ENCODE measurements around the gene EVC2. TPM values are rescaled to one million over a fixed set of nuclear protein-coding genes. Genes with fewer than 3 reads are reported as not detected.

EVC2 gene
- total and polyA plus RNA-seq, 2 donors (not counting 1 experiment from before 2014, with no cell fraction given): 1.1 TPM; not detected in 1

DNA sequence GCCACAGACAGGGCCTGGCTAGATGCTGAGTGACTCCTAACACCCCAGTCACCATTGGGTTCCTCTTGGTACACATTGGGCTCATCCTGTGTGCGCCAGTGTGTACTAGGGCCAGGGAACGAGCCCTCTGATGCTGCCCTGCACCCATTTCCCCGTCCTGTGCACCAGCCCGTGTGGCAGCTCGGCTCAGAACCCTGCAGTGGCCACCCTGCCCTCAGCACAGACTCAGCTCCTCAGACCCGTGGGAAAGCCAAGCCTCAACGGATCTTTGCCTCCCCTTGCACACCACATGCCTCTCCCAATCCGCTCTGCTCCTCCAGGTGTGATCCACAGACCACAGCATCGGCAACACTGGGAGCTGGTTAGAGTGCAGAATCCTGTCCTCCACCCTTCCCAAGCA is 41.2 kb upstream of the EVC2 start:
- Histone ChIP-seq H3K27me3 (replicated peaks in 1 of 4; ENCODE audit: control extremely low read depth in 1 of 4, control insufficient read depth in 3 of 4, insufficient read depth in 4 of 4, low read length in 3 of 4) (no peaks in the 10 kb centered on the region), H4K20me1 (ENCODE audit: control insufficient read depth, insufficient read depth, low read length, poor library complexity, severe bottlenecking) (no peaks in the 10 kb centered on the region), H3K4me3 (ENCODE audit: control extremely low read depth in 1 of 5, extremely low read depth in 1 of 5, insufficient read depth in 1 of 5, low read depth in 2 of 5, low read length in 4 of 5) (no peak overlapping the region), H2AFZ (ENCODE audit: insufficient read depth, low read depth, low read length, poor library complexity, severe bottlenecking) (no peak overlapping the region), H3K9ac (ENCODE audit: low read length) (no peak overlapping the region), H3K36me3 (replicated peaks in 1 of 2; ENCODE audit: control extremely low read depth in 1 of 2, control insufficient read depth in 1 of 2, extremely low read depth in 1 of 2, insufficient read depth in 2 of 2, low read length in 1 of 2) (no peaks in the 10 kb centered on the region), H3K9me3 (ENCODE audit: control extremely low read depth in 1 of 3, control insufficient read depth in 2 of 3, insufficient read depth in 1 of 3, low read length in 2 of 3) (peaks cover 0 to 13% (median 0%) of the 10 kb centered on the region in 3 donors), H3K79me2 (ENCODE audit: control insufficient read depth, insufficient read depth, low read length) (no peaks in the 10 kb centered on the region), H3K4me2 (replicated peaks; ENCODE audit: low read depth, low read length, poor library complexity, severe bottlenecking) (no peak overlapping the region), H3K4me1 (ENCODE audit: control insufficient read depth in 2 of 2, insufficient read depth in 2 of 2, low read length in 2 of 2) (no peaks in the 10 kb centered on the region), H3K27ac (ENCODE audit: low read length in 2 of 2) (no peak overlapping the region)
- ATAC-seq (ENCODE audit: low read depth) (no peak), DNase-seq (no peak)
- no peak for TF ChIP-seq EZH2 (IDR thresholded peaks at IDR 0.05; ENCODE audit: borderline replicate concordance, insufficient read depth, low read depth, low read length, poor library complexity, severe bottlenecking)
- TF ChIP-seq, protein P1, sequence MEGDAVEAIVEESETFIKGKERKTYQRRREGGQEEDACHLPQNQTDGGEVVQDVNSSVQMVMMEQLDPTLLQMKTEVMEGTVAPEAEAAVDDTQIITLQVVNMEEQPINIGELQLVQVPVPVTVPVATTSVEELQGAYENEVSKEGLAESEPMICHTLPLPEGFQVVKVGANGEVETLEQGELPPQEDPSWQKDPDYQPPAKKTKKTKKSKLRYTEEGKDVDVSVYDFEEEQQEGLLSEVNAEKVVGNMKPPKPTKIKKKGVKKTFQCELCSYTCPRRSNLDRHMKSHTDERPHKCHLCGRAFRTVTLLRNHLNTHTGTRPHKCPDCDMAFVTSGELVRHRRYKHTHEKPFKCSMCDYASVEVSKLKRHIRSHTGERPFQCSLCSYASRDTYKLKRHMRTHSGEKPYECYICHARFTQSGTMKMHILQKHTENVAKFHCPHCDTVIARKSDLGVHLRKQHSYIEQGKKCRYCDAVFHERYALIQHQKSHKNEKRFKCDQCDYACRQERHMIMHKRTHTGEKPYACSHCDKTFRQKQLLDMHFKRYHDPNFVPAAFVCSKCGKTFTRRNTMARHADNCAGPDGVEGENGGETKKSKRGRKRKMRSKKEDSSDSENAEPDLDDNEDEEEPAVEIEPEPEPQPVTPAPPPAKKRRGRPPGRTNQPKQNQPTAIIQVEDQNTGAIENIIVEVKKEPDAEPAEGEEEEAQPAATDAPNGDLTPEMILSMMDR (IDR thresholded peaks at IDR 0.05): no peak
- Mint-ChIP-seq H3K4me3 (no peak overlapping the region), H3K27ac (no peak overlapping the region), H3K4me1 (no peaks in the 10 kb centered on the region), H3K27me3 (no peaks in the 10 kb centered on the region), H3K9me3 (ENCODE audit: insufficient read depth) (no peaks in the 10 kb centered on the region)
- WGBS (ENCODE audit: insufficient coverage): 90% methylated on average over 9 of the region's 9 CpGs
- intact Hi-C loops (cut with micrococcal nuclease): no loop called here
- POLR2A ChIA-PET: no interaction called here
- CTCF ChIA-PET: no interaction called here

DNA sequence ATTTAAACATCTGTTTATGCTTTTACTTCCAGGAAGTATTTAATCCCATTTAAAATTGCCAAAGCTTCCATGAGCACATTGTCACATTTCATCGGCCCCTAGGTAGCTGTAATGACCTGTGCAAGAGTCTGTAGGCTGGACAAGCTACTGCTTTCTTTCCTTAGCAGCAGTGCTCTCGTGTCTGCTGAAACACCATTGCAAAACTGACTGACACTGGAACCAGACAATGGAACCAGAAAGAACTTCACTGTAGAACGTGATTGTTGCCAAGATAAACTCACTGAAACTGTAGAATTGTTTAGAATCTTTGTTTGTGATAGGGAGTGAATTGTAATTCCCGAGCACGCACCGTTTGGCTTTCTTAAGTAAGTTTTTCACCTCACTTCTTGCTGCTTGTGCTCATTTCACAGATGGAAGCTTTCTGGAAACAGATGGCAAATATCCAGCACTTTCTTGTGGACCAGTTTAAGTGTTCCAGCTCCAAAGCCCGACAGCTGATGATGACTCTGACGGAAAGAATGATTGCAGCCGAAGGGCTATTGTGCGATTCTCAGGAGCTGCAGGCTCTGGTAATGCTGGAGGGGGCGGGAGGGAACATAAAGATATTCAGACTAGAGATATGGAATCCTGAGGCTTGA is 39.5 kb upstream of the EVC2 start:
- Histone ChIP-seq H3K27ac (ENCODE audit: low read length in 2 of 2) (no peak overlapping the region), H3K4me3 (ENCODE audit: control extremely low read depth in 1 of 5, extremely low read depth in 1 of 5, insufficient read depth in 1 of 5, low read depth in 2 of 5, low read length in 4 of 5) (no peak overlapping the region), H3K4me1 (ENCODE audit: control insufficient read depth in 2 of 2, insufficient read depth in 2 of 2, low read length in 2 of 2) (no peaks in the 10 kb centered on the region), H3K4me2 (replicated peaks; ENCODE audit: low read depth, low read length, poor library complexity, severe bottlenecking) (no peak overlapping the region), H3K79me2 (ENCODE audit: control insufficient read depth, insufficient read depth, low read length) (no peaks in the 10 kb centered on the region), H2AFZ (ENCODE audit: insufficient read depth, low read depth, low read length, poor library complexity, severe bottlenecking) (no peak overlapping the region), H3K9me3 (ENCODE audit: control extremely low read depth in 1 of 3, control insufficient read depth in 2 of 3, insufficient read depth in 1 of 3, low read length in 2 of 3) (peaks cover 0 to 8% (median 0%) of the 10 kb centered on the region in 3 donors), H4K20me1 (ENCODE audit: control insufficient read depth, insufficient read depth, low read length, poor library complexity, severe bottlenecking) (no peaks in the 10 kb centered on the region), H3K9ac (ENCODE audit: low read length) (no peak overlapping the region), H3K27me3 (replicated peaks in 1 of 4; ENCODE audit: control extremely low read depth in 1 of 4, control insufficient read depth in 3 of 4, insufficient read depth in 4 of 4, low read length in 3 of 4) (no peaks in the 10 kb centered on the region), H3K36me3 (replicated peaks in 1 of 2; ENCODE audit: control extremely low read depth in 1 of 2, control insufficient read depth in 1 of 2, extremely low read depth in 1 of 2, insufficient read depth in 2 of 2, low read length in 1 of 2) (no peaks in the 10 kb centered on the region)
- Mint-ChIP-seq H3K27me3 (no peaks in the 10 kb centered on the region), H3K4me3 (no peak overlapping the region), H3K4me1 (no peaks in the 10 kb centered on the region), H3K9me3 (ENCODE audit: insufficient read depth) (no peaks in the 10 kb centered on the region), H3K27ac (no peak overlapping the region)
- WGBS (ENCODE audit: insufficient coverage): 88% methylated on average over 9 of the region's 11 CpGs
- ChIA-PET CTCF (no interaction called here), POLR2A (no interaction called here)
- no peak for DNase-seq
- TF ChIP-seq, protein P1 (IDR thresholded peaks at IDR 0.05): no peak
- no peak for TF ChIP-seq EZH2 (IDR thresholded peaks at IDR 0.05; ENCODE audit: borderline replicate concordance, insufficient read depth, low read depth, low read length, poor library complexity, severe bottlenecking)
- ATAC-seq (ENCODE audit: low read depth): no peak
- intact Hi-C loops (cut with micrococcal nuclease): no loop called here
